ENCODE results near the gene SPATA4.
"Not testable (repeated sequence)": the region's sequence is repeated elsewhere in the genome, so short reads cannot be mapped to it uniquely, and the experiment has no call there.

The SPATA4 gene

GRCh38 chr4:176195184-176195978, at the start of gene SPATA4:
SPATA4 (minus strand) TSS chr4:176195585; CDS start chr4:176195562, 23 bp downstream.
- peak; percentile 95 for DNase-seq

DNA sequence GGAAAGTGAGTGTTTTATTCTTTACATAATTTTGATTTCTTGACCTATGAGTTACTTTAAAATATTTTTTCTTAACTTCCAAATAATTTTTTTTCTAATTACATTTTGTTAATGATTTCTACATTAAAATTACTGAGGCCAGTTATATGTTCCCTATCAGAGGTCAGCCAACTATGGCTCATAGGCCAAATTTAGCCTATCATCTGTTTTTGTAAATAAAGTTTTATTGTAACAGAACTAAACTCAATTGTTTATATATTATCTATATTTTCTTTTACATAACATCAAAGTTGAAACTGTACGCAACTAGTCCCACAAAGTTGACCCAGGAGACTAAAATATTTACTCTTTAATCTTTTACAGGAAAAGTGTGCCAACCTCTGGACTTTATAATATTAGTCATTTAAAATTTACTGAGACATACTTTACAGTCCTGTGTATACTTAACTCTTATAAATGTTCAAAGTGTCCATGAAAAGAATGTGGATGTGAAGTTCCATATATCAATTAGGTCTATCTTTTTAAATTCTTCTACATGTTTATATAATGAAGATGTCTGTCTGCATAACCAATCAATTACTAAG, 47.5 kb upstream of the SPATA4 start:
- no peak for DNase-seq

DNA sequence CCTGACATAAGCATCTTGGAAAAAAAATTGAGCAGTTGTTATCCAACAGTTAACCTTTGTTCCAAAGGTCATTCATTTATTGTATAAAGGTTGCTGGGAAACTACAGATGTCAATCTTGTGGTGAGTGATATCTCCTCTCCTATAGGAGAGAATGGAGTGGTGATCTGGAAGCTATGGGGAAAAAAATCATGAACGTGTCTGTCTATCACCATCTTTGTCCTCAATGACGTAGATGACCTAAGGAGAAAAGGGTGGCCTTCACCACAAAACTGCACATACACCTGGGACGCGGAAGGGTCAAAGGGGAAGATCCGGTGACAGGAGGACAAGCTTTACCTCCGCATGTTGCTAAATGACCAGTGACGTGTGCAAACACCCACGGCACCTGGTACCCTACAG, 46.3 kb upstream of the SPATA4 start:
- DNase-seq: no peak

DNA sequence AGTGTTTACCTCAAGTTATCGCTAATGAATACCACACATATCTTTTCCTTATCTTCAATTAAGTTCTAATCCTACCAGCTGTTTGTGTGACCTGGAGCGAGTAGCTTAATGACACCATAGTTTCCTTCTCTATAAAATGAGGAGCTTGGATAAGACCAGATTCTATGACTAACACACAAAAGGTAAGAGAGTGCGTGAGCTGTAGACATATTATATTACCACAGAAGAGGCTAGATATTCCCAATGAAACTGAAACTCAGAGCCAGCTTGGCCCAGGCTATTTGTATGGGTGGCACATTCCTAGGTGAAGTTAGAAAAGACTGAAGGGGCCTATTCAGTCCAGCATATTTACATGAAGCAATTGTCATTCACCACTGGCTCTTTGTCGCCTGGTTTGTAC, 43.4 kb upstream of the SPATA4 start:
- no peak for DNase-seq

GRCh38 chr4:176238157-176238610, 42.8 kb upstream of the SPATA4 start:
- no peak for DNase-seq

DNA sequence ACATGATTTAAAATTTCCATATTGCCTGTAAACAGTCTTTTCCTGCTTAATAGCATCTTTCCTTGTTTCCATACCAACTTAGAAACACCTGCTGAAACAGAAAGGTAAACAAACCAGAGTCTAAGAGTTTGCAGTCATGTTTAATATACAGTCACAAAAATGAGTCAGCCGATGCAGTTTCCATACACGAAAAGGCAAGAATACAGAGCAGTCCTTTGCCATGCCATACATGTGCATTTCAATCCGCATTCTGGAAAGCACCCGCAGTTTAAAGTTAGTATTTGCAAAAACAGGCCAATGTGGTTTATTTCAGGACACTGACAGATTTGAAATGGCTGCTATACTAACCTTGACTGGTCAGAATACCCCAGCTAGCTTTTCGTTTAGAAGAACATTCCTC, 41.6 kb upstream of the SPATA4 start:
- no peak for DNase-seq

DNA sequence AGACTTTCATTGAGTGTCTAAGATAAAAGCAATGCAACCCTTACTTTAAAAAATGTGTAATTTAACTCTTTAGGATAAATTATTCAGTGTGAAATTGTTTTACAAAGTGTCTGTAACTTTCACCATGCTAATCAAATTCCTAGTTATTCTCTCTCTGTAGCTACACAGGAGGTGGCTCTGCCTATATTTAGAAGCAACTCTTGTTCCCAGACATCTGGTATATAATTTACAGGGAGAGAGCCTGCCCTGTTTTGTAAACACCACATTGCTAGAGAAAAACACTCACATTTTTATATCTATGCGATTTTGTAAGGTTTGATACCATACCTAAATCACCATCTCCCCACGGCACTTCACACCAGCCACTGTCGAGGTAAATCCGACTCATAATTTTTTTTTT, 35.5 kb upstream of the SPATA4 start:
- DNase-seq: no peak

GRCh38 chr4:176229645-176230044, 34.3 kb upstream of the SPATA4 start:
- no peak for DNase-seq

DNA sequence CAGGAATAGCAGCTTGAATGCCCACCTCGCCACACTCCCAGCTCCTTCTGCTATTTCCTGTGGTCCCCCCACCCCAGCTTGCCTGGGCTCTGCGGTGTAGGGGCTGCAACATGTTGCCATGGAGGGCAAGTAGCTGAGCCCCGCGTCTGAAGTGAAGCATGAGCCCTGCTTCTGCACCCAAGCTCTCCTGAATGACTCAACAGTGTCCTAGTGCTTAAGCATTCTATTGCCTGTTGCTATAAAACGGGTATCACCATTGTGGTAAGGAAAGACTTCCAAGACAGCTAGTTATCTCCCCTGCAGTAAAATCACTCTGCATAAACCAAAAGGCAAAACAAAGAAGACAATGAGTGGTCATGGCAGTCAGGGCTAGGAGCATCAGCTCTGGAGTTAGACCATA, 31.4 kb upstream of the SPATA4 start:
- DNase-seq: no peak

DNA sequence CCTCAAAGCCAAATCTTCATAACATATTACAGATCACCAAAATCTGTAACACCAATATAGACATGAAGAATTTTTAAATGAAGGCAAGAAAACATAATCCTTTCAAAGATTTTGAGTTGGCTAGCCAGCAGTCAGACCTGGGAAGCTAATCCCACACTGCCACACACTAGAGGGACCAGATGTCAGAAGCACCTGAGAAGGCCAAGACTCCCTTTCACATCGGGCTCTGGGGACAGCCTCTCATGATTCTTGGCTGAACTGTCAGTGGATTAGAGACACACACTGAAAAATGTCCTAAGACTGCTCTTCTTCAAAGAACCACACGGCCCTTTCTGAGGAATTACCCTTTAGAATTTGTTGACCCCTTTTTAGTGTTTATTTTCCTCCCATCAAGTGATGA, 28.2 kb upstream of the SPATA4 start:
- no peak for DNase-seq

DNA sequence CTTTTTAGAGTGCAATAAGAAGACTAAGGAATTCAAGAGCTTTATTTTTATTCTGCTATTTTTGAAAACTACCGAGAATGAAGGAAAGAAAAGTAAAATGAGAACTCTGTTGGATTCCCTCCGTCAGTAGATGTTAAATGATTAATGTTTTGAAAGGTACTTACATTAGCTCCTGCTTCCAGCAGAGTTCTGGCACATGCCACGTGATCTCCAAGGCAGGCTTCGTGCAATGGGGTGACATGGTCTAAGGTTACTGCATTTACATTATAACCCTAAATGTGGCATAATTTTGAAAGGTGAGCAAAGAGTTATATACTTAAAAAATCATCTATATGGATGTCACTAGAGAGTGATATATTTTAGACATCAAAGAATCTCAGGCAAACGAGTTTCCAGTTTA, 26.8 kb upstream of the SPATA4 start:
- no peak for DNase-seq

- no peak for DNase-seq
Measured at GRCh38 chr4:176217510-176217909, 22.1 kb upstream of the SPATA4 start.

DNA sequence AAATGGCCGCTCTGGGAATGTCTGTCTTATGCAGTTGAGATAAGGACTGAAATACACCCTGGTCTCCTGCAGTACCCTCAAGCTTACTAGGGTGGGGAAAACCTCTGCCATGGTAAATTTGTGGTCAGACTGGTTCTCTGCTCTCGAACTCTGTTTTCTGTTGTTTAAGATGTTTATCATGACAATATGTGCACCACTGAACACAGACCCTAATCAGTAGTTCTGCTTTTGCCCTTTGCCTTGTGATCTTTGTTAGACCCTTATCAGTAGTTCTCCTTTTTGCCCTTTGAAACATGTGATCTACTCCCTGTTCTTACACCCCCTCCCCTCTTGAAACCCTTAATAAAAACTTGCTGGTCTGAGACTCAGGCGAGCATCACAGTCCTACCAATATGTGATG, 17.0 kb upstream of the SPATA4 start:
- DNase-seq: not testable (repeated sequence)

GRCh38 chr4:176210579-176211296, 15.4 kb upstream of the SPATA4 start:
- no peak for DNase-seq

DNA sequence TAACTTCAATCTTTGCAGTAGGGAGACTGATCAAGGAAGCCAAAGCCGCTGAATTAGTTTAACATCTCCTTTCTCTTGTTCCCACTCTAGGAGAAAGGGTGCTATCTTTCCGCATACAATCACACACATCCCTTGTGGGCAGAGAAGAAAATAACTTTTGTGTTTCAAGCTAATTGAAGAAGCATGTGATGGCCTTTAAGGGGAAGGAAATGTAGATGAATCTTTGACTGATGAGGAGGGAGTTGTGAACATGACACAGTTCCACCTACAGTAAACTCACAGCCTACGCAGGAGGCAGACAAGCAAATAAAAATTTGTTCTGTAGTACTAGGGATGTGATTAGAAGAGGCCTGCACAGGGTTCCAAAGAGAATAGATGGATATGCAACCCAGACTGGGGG, 14.7 kb upstream of the SPATA4 start:
- DNase-seq: no peak

DNA sequence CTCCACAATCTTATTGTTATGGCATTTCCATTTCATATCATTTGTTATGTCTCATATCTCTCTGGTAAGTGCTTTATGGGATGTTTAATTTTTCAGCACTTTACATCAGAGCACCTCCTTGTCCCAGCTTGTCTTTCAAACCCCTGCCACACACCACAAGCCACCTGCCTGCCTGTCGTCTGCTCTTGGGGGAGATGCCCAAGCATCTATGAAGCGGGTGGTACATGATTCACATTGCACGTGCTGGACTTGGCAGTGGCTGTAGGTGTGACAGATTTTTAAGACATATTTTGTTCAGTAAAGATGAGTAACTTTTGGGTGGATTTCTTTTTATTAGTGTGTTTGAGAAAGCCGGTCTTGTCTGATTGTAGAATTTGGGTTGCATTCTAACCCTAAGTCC, 14.2 kb upstream of the SPATA4 start:
- no peak for DNase-seq

DNA sequence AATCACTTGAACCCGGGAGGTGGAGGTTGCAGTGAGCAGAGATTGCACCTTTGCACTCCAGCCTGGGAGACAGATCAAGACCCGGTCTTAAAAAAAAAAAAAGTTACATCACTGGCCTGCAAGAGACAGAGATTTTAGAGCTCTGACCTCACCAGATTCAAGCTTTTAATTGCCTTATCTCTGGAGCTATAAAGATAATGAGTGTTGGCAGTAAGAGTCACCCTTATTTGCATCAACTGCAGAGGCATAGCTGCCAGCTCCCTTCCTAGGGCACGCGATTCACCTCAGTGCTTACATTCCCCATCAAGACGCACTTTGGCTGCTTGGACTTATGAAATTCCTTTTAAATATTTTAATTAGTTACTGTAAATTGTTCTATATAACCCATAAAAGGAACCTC, 12.5 kb upstream of the SPATA4 start:
- no peak for DNase-seq

DNA sequence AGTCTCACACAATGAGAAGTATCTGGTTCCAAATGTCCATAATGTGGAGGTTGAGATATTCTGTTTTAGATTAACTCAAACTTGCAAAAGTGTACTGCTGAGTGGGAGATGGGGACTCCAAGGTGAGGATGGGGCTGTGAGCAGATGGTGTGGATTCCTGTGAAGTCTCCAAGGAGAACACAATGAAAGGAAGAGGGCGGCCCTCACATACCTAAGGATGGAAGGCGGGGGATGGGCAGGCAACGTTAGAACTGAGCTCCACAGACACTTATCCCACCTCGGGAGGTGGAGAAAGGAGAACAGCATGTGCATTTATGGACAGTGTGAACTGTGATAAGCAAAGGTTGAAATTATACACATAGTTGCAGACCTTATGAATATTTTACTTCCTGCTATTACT, 9.9 kb upstream of the SPATA4 start:
- DNase-seq: no peak

GRCh38 chr4:176198316-176198903, 3.0 kb upstream of the SPATA4 start:
- DNase-seq: no peak

- DNase-seq: no peak
Measured at GRCh38 chr4:176193938-176194337, 1.4 kb downstream of the SPATA4 start.

DNA sequence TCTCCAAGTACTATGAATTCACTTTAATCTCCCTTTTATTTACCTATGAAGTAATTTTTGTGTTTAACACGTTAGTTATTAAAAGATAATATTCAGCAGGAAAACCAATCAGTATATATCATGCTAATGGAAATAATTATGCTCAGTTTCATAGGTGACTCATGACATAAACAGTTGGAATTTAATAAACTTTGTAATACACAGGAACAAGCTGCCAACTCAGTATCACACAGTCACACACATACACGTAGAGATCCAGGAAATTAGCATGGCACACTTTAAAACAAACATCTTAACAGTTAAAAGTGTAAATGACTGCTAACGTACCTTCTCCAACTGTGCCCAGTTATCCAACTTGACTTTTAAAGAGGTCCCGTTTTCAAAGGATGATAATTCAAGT, 2.3 kb downstream of the SPATA4 start:
- no peak for DNase-seq

- DNase-seq: no peak
Measured at GRCh38 chr4:176191974-176192373, 3.4 kb downstream of the SPATA4 start.

- DNase-seq: no peak
Measured at GRCh38 chr4:176189891-176190795, 5.2 kb downstream of the SPATA4 start.
